Measurements from ENCODE around the gene DNAJC5G. TPM values are rescaled to one million over a fixed set of nuclear protein-coding genes. Genes with fewer than 3 reads are reported as not detected.

Gene DNAJC5G
- total RNA-seq, 3 donors from 2014 or later = 0.47 TPM; not detected in 2

DNA sequence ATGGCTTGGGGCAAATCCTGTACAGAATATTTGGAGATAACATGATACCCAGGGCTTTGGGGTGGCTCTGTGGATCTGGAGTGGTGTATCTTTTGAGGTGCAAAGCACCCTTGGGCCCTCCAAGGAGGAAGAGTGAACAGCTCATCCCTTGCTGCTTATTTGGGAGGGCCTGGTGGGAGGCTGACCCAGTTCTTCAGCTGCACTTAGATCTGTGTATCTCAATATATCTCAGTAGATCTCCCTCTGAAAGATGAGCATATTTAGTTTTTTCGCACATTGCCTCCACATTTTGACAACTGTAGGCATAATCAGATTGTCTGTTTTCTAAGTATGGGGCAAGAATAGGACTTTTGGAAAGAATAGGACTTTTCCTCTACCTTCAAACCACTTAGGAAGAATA, 9.8 kb downstream of the DNAJC5G start:
- H3K9me3 ChIP-seq = no peaks in the 10 kb centered on the region
- intact Hi-C loops (cut with DNase I, micrococcal nuclease) = loop anchor here in 1 of 2 donors (10.0 kb wide), 1 partner anchor 190 kb away; no protein-coding TSS in a partner anchor

GRCh38 chr2:27285481-27285880, 10.2 kb downstream of the DNAJC5G start:
- H3K4me3 ChIP-seq = no peak overlapping the region
- no peaks in the 10 kb centered on the region for H3K4me1 ChIP-seq (ENCODE audit: low read depth)
- no peaks in the 10 kb centered on the region for H3K9me3 ChIP-seq
- DNase-seq (no peak), ATAC-seq (no peak)
- intact Hi-C loops (cut with DNase I, micrococcal nuclease) = loop anchor here in 1 of 2 donors (10.0 kb wide), 1 partner anchor 191 kb away; no protein-coding TSS in a partner anchor
- TF ChIP-seq, protein P1, sequence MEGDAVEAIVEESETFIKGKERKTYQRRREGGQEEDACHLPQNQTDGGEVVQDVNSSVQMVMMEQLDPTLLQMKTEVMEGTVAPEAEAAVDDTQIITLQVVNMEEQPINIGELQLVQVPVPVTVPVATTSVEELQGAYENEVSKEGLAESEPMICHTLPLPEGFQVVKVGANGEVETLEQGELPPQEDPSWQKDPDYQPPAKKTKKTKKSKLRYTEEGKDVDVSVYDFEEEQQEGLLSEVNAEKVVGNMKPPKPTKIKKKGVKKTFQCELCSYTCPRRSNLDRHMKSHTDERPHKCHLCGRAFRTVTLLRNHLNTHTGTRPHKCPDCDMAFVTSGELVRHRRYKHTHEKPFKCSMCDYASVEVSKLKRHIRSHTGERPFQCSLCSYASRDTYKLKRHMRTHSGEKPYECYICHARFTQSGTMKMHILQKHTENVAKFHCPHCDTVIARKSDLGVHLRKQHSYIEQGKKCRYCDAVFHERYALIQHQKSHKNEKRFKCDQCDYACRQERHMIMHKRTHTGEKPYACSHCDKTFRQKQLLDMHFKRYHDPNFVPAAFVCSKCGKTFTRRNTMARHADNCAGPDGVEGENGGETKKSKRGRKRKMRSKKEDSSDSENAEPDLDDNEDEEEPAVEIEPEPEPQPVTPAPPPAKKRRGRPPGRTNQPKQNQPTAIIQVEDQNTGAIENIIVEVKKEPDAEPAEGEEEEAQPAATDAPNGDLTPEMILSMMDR (IDR thresholded peaks at IDR 0.05) = no peak
- no peaks in the 10 kb centered on the region for H3K36me3 ChIP-seq (ENCODE audit: low read depth)

More for the DNA sequence above, 9.8 kb downstream of the DNAJC5G start:
- TF ChIP-seq, protein P1 (IDR thresholded peaks at IDR 0.05) = no peak
- Histone ChIP-seq H3K4me1 (ENCODE audit: low read depth) (no peaks in the 10 kb centered on the region), H3K4me3 (no peak overlapping the region), H3K36me3 (ENCODE audit: low read depth) (no peaks in the 10 kb centered on the region)
- ATAC-seq (no peak), DNase-seq (no peak)

- ATAC-seq (no peak), DNase-seq (no peak)
- intact Hi-C loops (cut with DNase I, micrococcal nuclease) = loop anchor here in 1 of 2 donors (10.0 kb wide), 1 partner anchor 194 kb away; no protein-coding TSS in a partner anchor
- H3K9me3 ChIP-seq = no peaks in the 10 kb centered on the region
- H3K4me1 ChIP-seq (ENCODE audit: low read depth) = no peaks in the 10 kb centered on the region
- TF ChIP-seq, protein P1 (IDR thresholded peaks at IDR 0.05) = no peak
- no peaks in the 10 kb centered on the region for H3K36me3 ChIP-seq (ENCODE audit: low read depth)
- H3K4me3 ChIP-seq = no peak overlapping the region
Measured at GRCh38 chr2:27288610-27289009, 13.4 kb downstream of the DNAJC5G start.

- TF ChIP-seq, protein P1 (IDR thresholded peaks at IDR 0.05) = no peak
- intact Hi-C loops (cut with DNase I, micrococcal nuclease) = no loop called here
Measured at GRCh38 chr2:27290549-27290948, 15.3 kb downstream of the DNAJC5G start.

GRCh38 chr2:27291865-27292264, 16.6 kb downstream of the DNAJC5G start:
- ATAC-seq = no peak
- DNase-seq = no peak
- intact Hi-C loops (cut with DNase I, micrococcal nuclease) = no loop called here

More at GRCh38 chr2:27290549-27290948, 15.3 kb downstream of the DNAJC5G start:
- Histone ChIP-seq H3K4me1 (ENCODE audit: low read depth) (no peaks in the 10 kb centered on the region), H3K4me3 (no peak overlapping the region), H3K36me3 (ENCODE audit: low read depth) (no peaks in the 10 kb centered on the region), H3K9me3 (no peaks in the 10 kb centered on the region)
- no peak for DNase-seq
- ATAC-seq = no peak

More at GRCh38 chr2:27291865-27292264, 16.6 kb downstream of the DNAJC5G start:
- no peaks in the 10 kb centered on the region for H3K36me3 ChIP-seq (ENCODE audit: low read depth)
- H3K4me3 ChIP-seq = no peak overlapping the region
- no peaks in the 10 kb centered on the region for H3K4me1 ChIP-seq (ENCODE audit: low read depth)
- TF ChIP-seq, protein P1 (IDR thresholded peaks at IDR 0.05) = no peak
- no peaks in the 10 kb centered on the region for H3K9me3 ChIP-seq
